ENCODE measurements around the gene RUVBL1.

GRCh38 chr3:128033102-128033501, 90.5 kb downstream of the RUVBL1 start:
- TF ChIP-seq EZH2 (IDR thresholded peaks at IDR 0.05; ENCODE audit: borderline replicate concordance): no peak
- TF ChIP-seq, protein P1, sequence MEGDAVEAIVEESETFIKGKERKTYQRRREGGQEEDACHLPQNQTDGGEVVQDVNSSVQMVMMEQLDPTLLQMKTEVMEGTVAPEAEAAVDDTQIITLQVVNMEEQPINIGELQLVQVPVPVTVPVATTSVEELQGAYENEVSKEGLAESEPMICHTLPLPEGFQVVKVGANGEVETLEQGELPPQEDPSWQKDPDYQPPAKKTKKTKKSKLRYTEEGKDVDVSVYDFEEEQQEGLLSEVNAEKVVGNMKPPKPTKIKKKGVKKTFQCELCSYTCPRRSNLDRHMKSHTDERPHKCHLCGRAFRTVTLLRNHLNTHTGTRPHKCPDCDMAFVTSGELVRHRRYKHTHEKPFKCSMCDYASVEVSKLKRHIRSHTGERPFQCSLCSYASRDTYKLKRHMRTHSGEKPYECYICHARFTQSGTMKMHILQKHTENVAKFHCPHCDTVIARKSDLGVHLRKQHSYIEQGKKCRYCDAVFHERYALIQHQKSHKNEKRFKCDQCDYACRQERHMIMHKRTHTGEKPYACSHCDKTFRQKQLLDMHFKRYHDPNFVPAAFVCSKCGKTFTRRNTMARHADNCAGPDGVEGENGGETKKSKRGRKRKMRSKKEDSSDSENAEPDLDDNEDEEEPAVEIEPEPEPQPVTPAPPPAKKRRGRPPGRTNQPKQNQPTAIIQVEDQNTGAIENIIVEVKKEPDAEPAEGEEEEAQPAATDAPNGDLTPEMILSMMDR (IDR thresholded peaks at IDR 0.05; ENCODE audit: poor library complexity): no peak

Data from hepatocyte (in vitro differentiated cells).